Measurements from ENCODE around the gene ARMH3. TPM values are rescaled to one million over a fixed set of nuclear protein-coding genes. Genes with fewer than 3 reads are reported as not detected.
"Not testable (repeated sequence)": the region's sequence is repeated elsewhere in the genome, so short reads cannot be mapped to it uniquely, and the experiment has no call there.

Gene ARMH3
- total RNA-seq, 4 donors from 2014 or later: 11.5 to 29.7 (median 19.5) TPM

DNA sequence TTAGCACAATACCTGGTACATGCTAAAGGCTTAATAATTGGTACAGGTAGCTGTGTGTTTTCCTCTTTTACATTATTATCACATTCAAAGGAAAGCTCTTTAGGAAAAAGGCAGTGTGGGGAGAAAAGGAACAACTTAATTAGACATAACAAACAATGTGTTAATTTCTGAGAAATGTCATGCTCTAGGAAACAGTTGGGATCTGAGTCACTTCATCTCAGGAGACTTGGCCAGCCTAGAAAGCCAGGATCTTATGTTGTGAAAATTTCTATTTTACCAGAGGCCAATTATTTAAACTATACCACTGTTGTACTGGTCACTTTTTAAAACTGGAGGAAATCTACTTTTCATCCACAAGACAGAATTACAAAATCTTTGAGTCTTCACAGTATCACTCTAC is 39.6 kb downstream of the ARMH3 start:
- no peaks in the 10 kb centered on the region for H3K9me3 ChIP-seq
- DNase-seq: no peak
- no peak overlapping the region for H3K27ac ChIP-seq
- no peaks in the 10 kb centered on the region for H3K27me3 ChIP-seq
- TF ChIP-seq EP300 (IDR thresholded peaks at IDR 0.05; ENCODE audit: low read depth) (no peak), POLR2A (IDR thresholded peaks at IDR 0.05) (no peak), POLR2AphosphoS5 (IDR thresholded peaks at IDR 0.05) (no peak)
- peaks cover 0 to 40% (median 11%) of the 10 kb centered on the region in 4 donors for H3K36me3 ChIP-seq
- in situ Hi-C loops (cut with MboI; ENCODE audit: low pct_ligation_motif_present in 1 of 4, low pct_unique_long_range_greater_than_20kb in 1 of 4, low sequenced_read_pairs in 3 of 4) (loop anchor here (10.0 kb wide), 2 partner anchors 172 to 182 kb away; partner anchors contain the start of gene KCNIP2 (in 3 of the 4)), intact Hi-C loops (cut with DNase I; ENCODE audit: low total_unique reads) (loop anchor here (10.0 kb wide), 1 partner anchor 172 kb away; the partner anchor contains the start of gene KCNIP2)
- no peaks in the 10 kb centered on the region for H3K4me1 ChIP-seq
- no peak overlapping the region for H3K4me3 ChIP-seq

DNA sequence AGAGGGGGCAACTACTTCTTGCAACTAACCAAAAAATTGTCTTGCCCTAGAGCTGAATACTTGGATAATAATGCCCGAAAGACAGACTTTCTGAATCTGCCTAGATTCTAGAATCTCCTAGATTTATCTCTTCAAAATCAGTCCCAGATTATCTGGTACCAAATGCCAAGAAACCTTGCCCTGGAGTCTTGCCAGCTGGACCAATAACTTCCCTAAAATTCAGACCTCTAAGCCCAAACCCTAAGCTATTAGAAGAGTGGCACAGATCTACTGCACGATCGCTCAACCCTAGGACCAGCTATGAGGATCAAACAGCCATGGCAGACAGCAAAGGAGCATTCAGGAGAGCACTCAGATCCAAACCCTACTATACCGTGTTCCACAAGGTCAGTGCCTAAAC is 45.0 kb downstream of the ARMH3 start:
- H3K4me1 ChIP-seq: peaks cover 0 to 3% (median 0%) of the 10 kb centered on the region in 4 donors
- 82 to 100% methylated on average over 2 to 4 of the region's 4 CpGs for WGBS, 2 donors (ENCODE audit: low coverage in 1 of 2)
- peaks cover 0 to 24% (median 11%) of the 10 kb centered on the region in 4 donors for H3K36me3 ChIP-seq
- no peak overlapping the region for H3K27ac ChIP-seq
- no peaks in the 10 kb centered on the region for H3K27me3 ChIP-seq
- no peak overlapping the region for H3K4me3 ChIP-seq
- no peak for TF ChIP-seq POLR2AphosphoS5 (IDR thresholded peaks at IDR 0.05)
- TF ChIP-seq, protein P1, sequence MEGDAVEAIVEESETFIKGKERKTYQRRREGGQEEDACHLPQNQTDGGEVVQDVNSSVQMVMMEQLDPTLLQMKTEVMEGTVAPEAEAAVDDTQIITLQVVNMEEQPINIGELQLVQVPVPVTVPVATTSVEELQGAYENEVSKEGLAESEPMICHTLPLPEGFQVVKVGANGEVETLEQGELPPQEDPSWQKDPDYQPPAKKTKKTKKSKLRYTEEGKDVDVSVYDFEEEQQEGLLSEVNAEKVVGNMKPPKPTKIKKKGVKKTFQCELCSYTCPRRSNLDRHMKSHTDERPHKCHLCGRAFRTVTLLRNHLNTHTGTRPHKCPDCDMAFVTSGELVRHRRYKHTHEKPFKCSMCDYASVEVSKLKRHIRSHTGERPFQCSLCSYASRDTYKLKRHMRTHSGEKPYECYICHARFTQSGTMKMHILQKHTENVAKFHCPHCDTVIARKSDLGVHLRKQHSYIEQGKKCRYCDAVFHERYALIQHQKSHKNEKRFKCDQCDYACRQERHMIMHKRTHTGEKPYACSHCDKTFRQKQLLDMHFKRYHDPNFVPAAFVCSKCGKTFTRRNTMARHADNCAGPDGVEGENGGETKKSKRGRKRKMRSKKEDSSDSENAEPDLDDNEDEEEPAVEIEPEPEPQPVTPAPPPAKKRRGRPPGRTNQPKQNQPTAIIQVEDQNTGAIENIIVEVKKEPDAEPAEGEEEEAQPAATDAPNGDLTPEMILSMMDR (IDR thresholded peaks at IDR 0.05): no peak
- TF ChIP-seq POLR2A (IDR thresholded peaks at IDR 0.05): no peak
- no peak for TF ChIP-seq EP300 (IDR thresholded peaks at IDR 0.05; ENCODE audit: low read depth)
- intact Hi-C loops (cut with DNase I; ENCODE audit: low total_unique reads): loop anchor here (10.0 kb wide), 1 partner anchor 166 kb away; the partner anchor contains the start of gene KCNIP2
- H3K9me3 ChIP-seq: no peaks in the 10 kb centered on the region
- in situ Hi-C loops (cut with MboI; ENCODE audit: low pct_ligation_motif_present in 1 of 4, low pct_unique_long_range_greater_than_20kb in 1 of 4, low sequenced_read_pairs in 3 of 4): loop anchor here (10.0 kb wide), 2 partner anchors 166 to 176 kb away; partner anchors contain the start of gene KCNIP2 (in 3 of the 4)
- DNase-seq: no peak

DNA sequence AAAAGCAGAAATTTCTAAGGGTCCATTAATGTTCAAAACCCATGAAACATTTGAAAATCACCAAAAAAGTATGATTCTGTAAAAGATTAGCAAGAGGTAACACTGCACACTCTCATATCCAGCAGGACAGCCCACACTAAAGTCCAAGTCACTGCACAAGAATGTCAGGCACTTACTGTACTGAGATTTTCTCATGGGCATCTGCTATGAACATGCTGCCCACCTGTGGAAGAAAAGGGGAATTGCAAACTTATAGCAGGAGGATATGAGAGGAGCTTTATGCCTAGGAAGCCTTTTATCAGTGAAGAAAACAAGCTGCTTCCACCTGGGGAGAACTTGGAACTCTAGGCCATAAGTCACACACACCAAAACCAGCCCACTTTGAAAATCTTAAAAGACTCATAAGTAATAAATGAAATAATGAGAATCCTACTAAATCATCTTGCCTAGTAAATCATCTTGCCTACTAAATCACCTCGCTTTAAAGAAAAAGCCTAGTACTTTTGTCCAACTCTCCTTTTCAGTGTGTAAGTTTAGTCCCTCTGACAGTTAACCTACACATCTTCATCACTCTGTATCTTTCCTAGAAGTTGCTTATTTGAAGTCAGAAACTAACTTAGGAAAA is 46.1 kb downstream of the ARMH3 start:
- Histone ChIP-seq H3K27me3 (no peaks in the 10 kb centered on the region), H3K4me1 (peaks cover 0 to 3% (median 0%) of the 10 kb centered on the region in 4 donors), H3K36me3 (peaks cover 0 to 26% (median 13%) of the 10 kb centered on the region in 4 donors), H3K27ac (no peak overlapping the region), H3K4me3 (no peak overlapping the region), H3K9me3 (no peaks in the 10 kb centered on the region)
- DNase-seq: peak; percentile 30
- WGBS, 2 donors (ENCODE audit: low coverage in 1 of 2): 97 to 100% methylated on average over 1 of the region's 1 CpG
- in situ Hi-C loops (cut with MboI; ENCODE audit: low pct_ligation_motif_present in 1 of 4, low pct_unique_long_range_greater_than_20kb in 1 of 4, low sequenced_read_pairs in 3 of 4) (loop anchor here (10.0 kb wide), 2 partner anchors 165 to 175 kb away; partner anchors contain the start of gene KCNIP2 (in 3 of the 4)), intact Hi-C loops (cut with DNase I; ENCODE audit: low total_unique reads) (loop anchor here (10.0 kb wide), 2 partner anchors 115 to 165 kb away; partner anchors contain the start of gene KCNIP2)
- TF ChIP-seq POLR2AphosphoS5 (IDR thresholded peaks at IDR 0.05) (peak in 1 of 3 donors; percentile 27), EP300 (IDR thresholded peaks at IDR 0.05; ENCODE audit: low read depth) (no peak)
- TF ChIP-seq, protein P1 (IDR thresholded peaks at IDR 0.05): peak; percentile 77 to 85 (median 83)

DNA sequence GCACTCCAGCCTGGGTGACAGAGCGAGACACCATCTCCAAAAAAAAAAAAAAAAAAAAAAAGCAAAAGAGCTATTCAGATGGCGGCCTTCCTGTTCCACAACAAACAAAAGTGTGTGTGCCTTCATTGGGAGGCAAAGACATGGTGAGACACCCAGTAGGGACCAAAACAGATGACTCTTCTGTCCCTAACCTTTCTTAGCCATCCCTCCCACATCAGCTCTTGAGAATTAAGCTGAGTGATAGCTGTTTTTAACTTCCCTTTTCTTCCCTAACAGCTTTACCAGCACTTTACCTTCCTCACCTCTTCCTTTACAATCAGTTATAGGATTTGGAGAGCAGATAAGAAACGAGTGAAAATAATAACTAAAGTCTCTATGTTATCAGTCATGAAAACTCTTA is 48.2 kb downstream of the ARMH3 start:
- Histone ChIP-seq H3K27me3 (no peaks in the 10 kb centered on the region), H3K36me3 (peaks cover 0 to 33% (median 7%) of the 10 kb centered on the region in 4 donors), H3K4me1 (peaks cover 0 to 3% (median 0%) of the 10 kb centered on the region in 4 donors), H3K4me3 (no peak overlapping the region), H3K27ac (no peak overlapping the region), H3K9me3 (no peaks in the 10 kb centered on the region)
- no peak for DNase-seq
- intact Hi-C loops (cut with DNase I; ENCODE audit: low total_unique reads): loop anchor here (10.0 kb wide), 1 partner anchor 113 kb away; no protein-coding TSS in a partner anchor
- WGBS, 2 donors (ENCODE audit: low coverage in 1 of 2): 76 to 81% methylated on average over 3 of the region's 3 CpGs
- in situ Hi-C loops (cut with MboI; ENCODE audit: low pct_ligation_motif_present in 1 of 4, low pct_unique_long_range_greater_than_20kb in 1 of 4, low sequenced_read_pairs in 3 of 4): no loop called here
- TF ChIP-seq, protein P1 (IDR thresholded peaks at IDR 0.05): no peak
- TF ChIP-seq EP300 (IDR thresholded peaks at IDR 0.05; ENCODE audit: low read depth): no peak
- no peak for TF ChIP-seq POLR2AphosphoS5 (IDR thresholded peaks at IDR 0.05)
- no peak for TF ChIP-seq POLR2A (IDR thresholded peaks at IDR 0.05)

DNA sequence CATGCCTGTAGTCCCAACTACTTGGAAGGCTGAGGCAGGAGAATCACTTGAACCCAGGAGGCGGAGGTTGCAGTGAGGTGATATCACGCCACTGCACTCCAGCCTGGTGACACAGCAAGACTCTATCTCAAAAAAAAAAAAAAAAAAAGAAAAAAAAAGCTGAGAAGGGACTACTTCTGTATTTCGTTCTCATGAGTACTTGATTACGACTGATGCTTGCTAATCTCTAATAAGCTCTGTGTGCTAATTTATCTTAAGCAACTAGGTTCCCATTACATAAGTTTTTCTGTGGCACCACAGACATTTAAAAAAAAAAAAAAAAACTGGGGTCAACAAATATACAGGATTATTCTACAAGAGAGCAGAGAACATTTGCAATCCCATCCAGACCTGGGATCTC is 48.9 kb downstream of the ARMH3 start:
- H3K27ac ChIP-seq; H3K27me3 ChIP-seq; H3K4me3 ChIP-seq; H3K4me1 ChIP-seq; in situ Hi-C loops (cut with MboI; ENCODE audit: low pct_ligation_motif_present in 1 of 4, low pct_unique_long_range_greater_than_20kb in 1 of 4, low sequenced_read_pairs in 3 of 4); H3K9me3 ChIP-seq; DNase-seq: not testable (repeated sequence)
- 86 to 90% methylated on average over 2 to 4 of the region's 4 CpGs for WGBS, 2 donors (ENCODE audit: low coverage in 1 of 2)
- peaks cover 0 to 33% (median 6%) of the 10 kb centered on the region in 4 donors for H3K36me3 ChIP-seq
- intact Hi-C loops (cut with DNase I; ENCODE audit: low total_unique reads): loop anchor here (10.0 kb wide), 1 partner anchor 112 kb away; no protein-coding TSS in a partner anchor
